ENCODE results near the gene COQ8B. TPM values are rescaled to one million over a fixed set of nuclear protein-coding genes. Genes with fewer than 3 reads are reported as not detected.

The COQ8B gene
- total and polyA plus RNA-seq, 2 of the 4 experiments (the other 2 are of a cell fraction) = 14.9 to 23.2 TPM

GRCh38 chr19:40741527-40742390 is 25.1 kb upstream of the COQ8B start:
- TF ChIP-seq MAFK (IDR thresholded peaks at IDR 0.05; ENCODE audit: low read depth, low read length) = no peak
- TF ChIP-seq USF2 (IDR thresholded peaks at IDR 0.05; ENCODE audit: low read depth, low read length) = 0 out of 2 replicates have a peak, but pooled peaks have one; percentile 15

More at GRCh38 chr19:40741527-40742390, 25.1 kb upstream of the COQ8B start:
- Histone ChIP-seq H4K20me1 (ENCODE audit: insufficient read depth, low read length) (no peaks in the 10 kb centered on the region), H4K8ac (ENCODE audit: low read depth in 2 of 2, low read length in 2 of 2) (no peak overlapping the region), H3K4me3 (ENCODE audit: insufficient read depth, low read depth, low read length) (no peak overlapping the region), H4K5ac (ENCODE audit: low read depth, low read length) (no peak overlapping the region), H2AK5ac (ENCODE audit: low read depth, low read length) (0 out of 2 replicates have a peak overlapping the region, but pooled peaks have one; percentile 4), H2BK20ac (ENCODE audit: low read depth, low read length) (no peak overlapping the region), H3K27me3 (ENCODE audit: control insufficient read depth, insufficient read depth, low read length) (no peaks in the 10 kb centered on the region), H2BK15ac (ENCODE audit: low read depth, low read length) (no peak overlapping the region), H3K9me3 (ENCODE audit: control insufficient read depth, insufficient read depth, low read length) (no peaks in the 10 kb centered on the region), H3K56ac (ENCODE audit: extremely low read depth, insufficient read depth, low read length) (no peak overlapping the region), H3K4me1 (ENCODE audit: control insufficient read depth, insufficient read depth, low read length) (peaks cover 10% of the 10 kb centered on the region), H3K18ac (ENCODE audit: low read depth, low read length) (no peak overlapping the region), H2AFZ (replicated peaks; ENCODE audit: low read length, poor library complexity) (no peak overlapping the region), H3K23ac (ENCODE audit: low read depth, low read length) (no peak overlapping the region; the same call in 1 of the 2 replicates), H3K4me2 (ENCODE audit: low read depth, low read length) (no peak overlapping the region), H2AK9ac (replicated peaks; ENCODE audit: low read depth, low read length, poor library complexity) (peak overlapping the region; percentile 9), H2BK120ac (ENCODE audit: low read depth, low read length) (no peak overlapping the region), H3K9ac (ENCODE audit: low read depth, low read length) (no peak overlapping the region), H3K9me1 (ENCODE audit: insufficient read depth, low read length) (peaks cover 7% of the 10 kb centered on the region; the same call in 1 of the 2 replicates), H3K4ac (ENCODE audit: low read depth, low read length) (no peak overlapping the region), H3K36me3 (ENCODE audit: control insufficient read depth, insufficient read depth, low read length) (peaks cover 20% of the 10 kb centered on the region), H2BK5ac (ENCODE audit: low read depth, low read length, poor library complexity, severe bottlenecking) (no peak overlapping the region), H3K14ac (replicated peaks; ENCODE audit: low read depth, low read length) (no peak overlapping the region), H4K91ac (ENCODE audit: insufficient read depth, low read depth, low read length) (no peak overlapping the region), H3K79me1 (ENCODE audit: low read depth in 1 of 2, low read length in 2 of 2) (peaks cover 0 to 4% of the 10 kb centered on the region in 2 experiments; a peak in 1 of 4 replicates), H3K27ac (ENCODE audit: insufficient read depth, low read length) (no peak overlapping the region)
- no peak for DNase-seq
- in situ Hi-C loops (cut with MboI; ENCODE audit: low sequenced_read_pairs) = no loop called here
- intact Hi-C loops (cut with micrococcal nuclease) = no loop called here
- dilution Hi-C loops (cut with HindIII; ENCODE audit: low sequenced_read_pairs, unreplicated experiment) = no loop called here
- 78% methylated on average over 5 of the region's 10 CpGs; no CpG with 5 or more reads in 1 of the 2 experiments for WGBS, 2 experiments (ENCODE audit: extremely low coverage in 2 of 2, insufficient read length in 1 of 2)
- CTCF ChIA-PET = interaction anchor here (0.5 kb wide), 1 partner anchor 92 kb away, joined by 3 read pairs; no protein-coding TSS in a partner anchor
- TSS peak; percentile 82 for BruUV-seq (replicated peaks)
- POLR2A ChIA-PET (ENCODE audit: unreplicated experiment) = interaction anchor here (0.5 kb wide), 1 partner anchor 59 kb away, joined by 3 read pairs; no protein-coding TSS in a partner anchor
- no peak for ATAC-seq (ENCODE audit: low read depth)

All from IMR-90 (cell line).